HFF-Myc (cell line): ENCODE measurements around the gene PHC2.

Experiments used
- DNase-seq: peaks from one replicate; pipeline ENCODE4 v3.0.0-alpha.2; 2011; ENCODE audit warnings: low read depth; ENCODE audit errors: extremely low read depth
- H3K4me3 ChIP-seq: replicated peaks from 2 replicates; pipeline ENCODE4 v1.5.1; 2011; ENCODE audit warnings: low read depth, mild to moderate bottlenecking, control low read depth, low read length
- CTCF ChIP-seq: IDR thresholded peaks from 2 replicates; pipeline ENCODE4 v1.5.1; 2012; ENCODE audit warnings: mild to moderate bottlenecking, low read depth, low read length, control low read depth; ENCODE audit errors: missing control alignments

Gene PHC2

GRCh38 chr1:33441088-33441745, 10.3 kb upstream of the PHC2 start:
- no peak for TF ChIP-seq CTCF
- DNase-seq: no peak
- H3K4me3 ChIP-seq: no peak overlapping the region

GRCh38 chr1:33439662-33440061, 8.8 kb upstream of the PHC2 start:
- no peak for TF ChIP-seq CTCF
- no peak overlapping the region for H3K4me3 ChIP-seq
- DNase-seq: no peak

- H3K4me3 ChIP-seq: no peak overlapping the region
- no peak for DNase-seq
- TF ChIP-seq CTCF: no peak
These were observed 7.7 kb upstream of the PHC2 start for GRCh38 chr1:33438364-33439160.

GRCh38 chr1:33436557-33437285, 5.8 kb upstream of the PHC2 start:
- no peak for DNase-seq
- H3K4me3 ChIP-seq: no peak overlapping the region
- TF ChIP-seq CTCF: no peak

- no peak for TF ChIP-seq CTCF
- H3K4me3 ChIP-seq: no peak overlapping the region
- DNase-seq: no peak
These were observed 4.4 kb upstream of the PHC2 start for GRCh38 chr1:33435096-33435820.

- DNase-seq: no peak
- no peak for TF ChIP-seq CTCF
- H3K4me3 ChIP-seq: no peak overlapping the region
These were observed 3.5 kb upstream of the PHC2 start for GRCh38 chr1:33434363-33434750.
